ENCODE results near the gene PKIG.
"Not testable (repeated sequence)": the region's sequence is repeated elsewhere in the genome, so short reads cannot be mapped to it uniquely, and the experiment has no call there.

PKIG gene

DNA sequence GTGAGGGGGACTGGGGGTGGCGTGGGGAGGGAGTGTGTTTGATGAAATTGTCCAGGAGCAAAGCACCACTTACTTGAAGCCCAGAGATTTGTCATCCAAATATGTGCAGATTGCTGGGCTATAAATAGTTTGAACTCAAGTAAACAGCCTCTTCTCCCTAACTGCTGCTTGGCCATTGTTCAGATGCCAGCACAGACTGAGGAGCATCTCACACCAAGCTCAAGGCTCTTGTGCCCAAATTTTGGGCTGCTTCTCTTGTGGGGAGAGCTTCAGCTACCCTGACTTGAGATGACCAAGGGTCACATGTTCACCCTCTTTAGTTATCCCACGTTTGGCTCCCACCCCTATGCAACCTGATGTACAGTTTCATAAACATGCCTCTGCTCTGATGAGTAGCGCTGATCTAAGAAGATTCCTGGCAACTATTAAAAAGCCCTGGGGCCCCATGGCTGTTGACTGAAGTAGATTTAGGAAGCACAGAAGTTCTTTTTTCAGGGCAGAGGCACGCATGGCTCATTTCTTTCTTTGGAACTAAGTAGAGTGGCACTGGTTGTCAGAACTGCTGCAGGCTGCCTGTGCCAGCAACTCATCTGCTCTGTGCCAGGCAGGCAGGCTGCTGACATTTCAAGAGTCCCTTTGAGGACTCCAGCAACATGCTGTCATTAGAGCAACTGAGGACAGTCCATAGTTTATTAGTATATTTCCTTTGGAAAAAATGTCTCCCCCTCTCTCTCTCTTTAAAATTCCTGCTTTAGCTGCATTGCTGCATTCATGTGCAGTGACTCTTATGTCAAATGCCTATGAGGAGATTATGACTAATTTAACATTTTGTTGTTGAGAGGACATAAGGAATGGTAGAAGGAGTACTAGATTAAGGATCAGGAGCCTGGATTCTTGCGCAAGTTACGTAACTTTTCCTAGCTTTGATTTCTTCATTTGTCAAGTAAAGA is 9.6 kb upstream of the PKIG start:
- no peak for DNase-seq (ENCODE audit: low read depth)

DNA sequence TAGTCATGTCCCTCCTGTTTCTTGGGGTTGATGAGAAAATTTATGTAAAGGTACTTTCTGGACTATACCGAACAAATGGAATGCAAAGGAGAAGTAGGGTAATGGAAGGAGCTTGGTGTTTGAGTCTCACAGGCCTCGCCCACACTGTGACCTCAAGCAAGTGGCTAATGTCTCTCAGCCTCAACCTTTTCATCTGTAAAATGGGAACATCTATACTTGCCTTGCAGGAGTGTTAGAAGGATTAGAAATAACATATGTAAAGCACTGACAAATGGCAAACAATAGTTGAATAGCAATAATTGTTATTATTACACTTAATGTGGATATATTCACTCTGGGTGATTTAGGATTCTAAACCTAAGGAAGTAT is 8.9 kb upstream of the PKIG start:
- no peak for DNase-seq (ENCODE audit: low read depth)

DNA sequence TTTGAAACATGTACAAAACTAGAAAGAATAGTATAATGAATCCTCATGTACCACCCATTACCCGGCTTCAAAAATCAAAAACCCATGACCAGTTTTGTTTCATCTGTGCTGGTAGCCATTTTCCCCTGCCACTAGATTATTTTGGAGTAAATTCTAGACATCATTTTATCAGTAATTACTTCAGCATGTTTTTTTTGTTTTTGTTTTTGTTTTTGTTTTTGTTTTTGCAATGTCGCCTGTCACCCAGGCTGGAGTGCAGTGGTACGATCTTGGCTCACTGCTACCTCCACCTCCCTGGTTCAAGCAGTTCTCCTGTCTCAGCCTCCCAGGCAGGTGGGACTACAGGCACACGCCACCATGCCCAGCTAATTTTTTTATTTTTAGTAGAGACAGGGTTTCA is 8.0 kb upstream of the PKIG start:
- no peak for DNase-seq (ENCODE audit: low read depth)

DNA sequence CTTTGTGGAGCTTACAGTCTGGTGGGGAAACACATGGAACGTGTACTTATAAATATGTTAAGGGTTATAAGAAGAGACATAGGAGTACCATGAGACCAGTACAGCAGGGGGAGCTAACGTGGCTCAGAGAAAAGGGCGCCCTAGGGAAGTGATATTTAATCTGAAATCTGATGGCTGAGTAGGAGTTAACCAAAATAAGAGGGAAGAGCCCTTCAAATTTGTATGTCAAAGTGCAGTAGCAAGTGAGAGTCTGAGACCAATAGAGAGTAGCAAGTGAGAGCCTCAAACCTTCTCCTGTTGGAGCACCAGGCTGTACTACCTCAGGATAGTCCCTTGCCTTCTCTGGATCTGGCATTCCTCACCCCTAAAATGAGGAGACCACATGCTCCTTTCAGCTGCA is 6.1 kb upstream of the PKIG start:
- DNase-seq (ENCODE audit: low read depth) = no peak

DNA sequence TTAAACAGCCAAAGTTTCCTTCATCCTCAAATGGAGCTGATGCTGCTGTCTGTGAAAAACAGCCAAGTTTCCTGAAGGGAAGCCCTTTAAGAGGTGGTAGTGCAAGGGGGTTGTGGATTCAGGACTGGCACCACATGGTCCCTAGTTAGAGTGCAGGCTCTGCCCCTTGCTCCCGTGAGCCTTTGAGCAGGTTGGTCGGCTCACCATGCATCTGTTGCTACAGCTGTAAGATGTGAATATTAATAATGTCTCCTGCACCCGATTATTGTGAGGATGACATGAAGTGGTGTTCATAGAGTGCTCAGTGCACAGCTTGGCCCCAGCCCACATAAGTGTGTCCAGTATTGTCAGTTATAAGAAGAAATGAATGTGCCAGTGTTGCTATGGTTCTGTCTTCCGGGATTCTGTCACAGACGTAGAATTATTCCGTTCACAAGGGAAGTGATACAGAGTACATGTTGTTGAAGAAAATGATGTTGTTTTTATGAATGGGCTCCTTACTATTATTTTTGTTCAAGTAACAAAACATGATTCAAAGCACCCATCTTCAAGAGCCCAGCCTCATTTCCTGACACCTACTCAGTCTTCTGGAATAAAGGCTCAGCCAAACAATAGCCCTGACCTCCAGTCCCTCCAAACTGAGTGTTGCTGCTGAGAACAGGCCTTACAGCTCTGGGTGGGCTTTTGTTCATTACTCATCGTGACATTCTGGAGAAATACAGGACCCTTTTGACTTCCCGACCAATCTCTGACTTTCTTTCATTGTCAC is 2.9 kb upstream of the PKIG start:
- no peak for DNase-seq (ENCODE audit: low read depth)

DNA sequence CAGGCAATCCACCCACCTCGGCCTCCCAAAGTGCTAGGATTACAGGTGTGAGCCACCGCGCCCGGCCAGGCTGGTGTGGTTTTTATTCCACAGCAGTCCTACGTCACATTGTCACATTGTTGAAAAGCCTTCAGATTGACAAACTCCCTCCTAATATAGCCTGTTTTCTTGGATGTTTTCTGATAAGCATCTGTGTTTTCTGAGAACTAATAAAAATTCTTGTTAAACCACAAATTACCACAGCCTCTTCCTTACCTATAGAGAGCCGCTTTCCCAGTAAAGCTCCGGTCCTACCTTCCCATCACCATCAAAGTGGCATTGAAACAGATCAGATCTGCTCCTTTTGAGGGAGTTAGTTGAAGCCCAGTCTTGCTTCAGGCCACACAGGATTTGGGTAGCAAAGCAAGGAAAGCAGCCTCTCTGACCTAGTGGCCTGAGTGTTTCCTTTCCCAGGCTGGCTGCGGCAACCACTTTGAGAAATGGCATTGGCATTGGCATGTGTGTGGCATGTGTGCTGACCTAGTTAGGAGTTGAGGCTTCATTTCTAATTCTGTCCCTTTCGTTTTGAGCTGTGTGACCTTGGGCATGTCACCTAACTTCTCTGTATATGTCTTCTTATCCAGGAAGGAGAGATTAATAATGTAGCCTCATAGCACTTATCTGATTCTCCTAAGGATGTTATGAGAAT is 1.7 kb upstream of the PKIG start:
- no peak for DNase-seq (ENCODE audit: low read depth)

DNA sequence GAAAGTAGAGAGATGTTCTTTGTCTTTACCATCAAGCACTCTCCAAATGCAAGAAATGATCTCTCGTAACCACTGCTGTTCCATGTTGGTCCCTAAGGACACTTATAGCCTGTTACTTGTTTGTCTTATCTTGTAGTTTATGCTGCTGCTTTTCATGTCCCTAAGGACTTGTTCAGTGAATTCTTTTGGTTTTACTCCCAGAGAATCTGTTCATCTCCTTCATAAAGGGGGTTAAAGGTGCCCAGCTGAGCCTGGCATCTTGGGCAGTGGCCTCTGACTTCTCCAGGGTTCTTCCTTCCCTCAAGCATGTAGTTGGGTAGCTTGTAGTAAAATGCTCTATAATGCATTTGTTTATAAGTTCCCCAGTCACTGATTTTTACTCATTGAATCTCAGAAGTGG is 864 bp upstream of the PKIG start:
- no peak for DNase-seq (ENCODE audit: low read depth)

DNA sequence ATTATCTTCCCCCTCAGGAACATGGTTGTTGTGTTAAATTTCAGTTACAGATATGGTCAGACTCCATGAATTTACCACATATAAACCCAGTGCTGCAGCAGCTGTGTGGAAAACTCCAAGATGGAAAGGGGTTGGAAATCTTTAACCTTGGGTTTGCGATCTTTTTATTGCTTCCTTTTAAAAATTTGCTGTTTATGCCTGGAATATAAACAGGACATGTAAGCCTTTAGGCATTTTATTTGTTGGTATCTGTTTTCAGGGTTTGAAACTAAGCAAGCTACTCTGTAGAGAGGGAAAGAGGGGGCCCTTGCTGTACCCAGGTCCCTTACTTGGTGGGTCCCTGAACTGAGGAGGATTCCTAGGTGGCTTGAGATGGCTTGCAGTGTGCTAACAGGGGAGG is 778 bp downstream of the PKIG start:
- no peak for DNase-seq (ENCODE audit: low read depth)

DNA sequence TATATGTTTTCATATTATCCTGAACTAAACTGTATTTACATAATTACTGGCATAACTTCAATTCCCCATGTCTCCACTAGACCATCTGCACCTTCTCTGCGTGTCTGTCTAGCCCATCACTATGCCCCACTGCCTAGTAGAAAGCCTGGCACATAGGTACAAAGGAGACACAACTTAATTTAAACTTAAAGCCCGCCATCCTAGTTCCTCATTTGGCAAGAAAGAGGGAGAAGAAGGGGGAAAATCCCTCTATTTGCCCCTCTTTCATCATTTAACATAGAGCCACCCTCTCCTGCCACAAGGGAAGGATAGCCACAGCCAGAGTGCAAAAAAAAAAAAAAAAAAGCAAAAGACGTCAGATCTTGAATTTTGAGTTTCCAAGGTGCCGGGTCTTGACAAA is 1.8 kb downstream of the PKIG start:
- no peak for DNase-seq (ENCODE audit: low read depth)

DNA sequence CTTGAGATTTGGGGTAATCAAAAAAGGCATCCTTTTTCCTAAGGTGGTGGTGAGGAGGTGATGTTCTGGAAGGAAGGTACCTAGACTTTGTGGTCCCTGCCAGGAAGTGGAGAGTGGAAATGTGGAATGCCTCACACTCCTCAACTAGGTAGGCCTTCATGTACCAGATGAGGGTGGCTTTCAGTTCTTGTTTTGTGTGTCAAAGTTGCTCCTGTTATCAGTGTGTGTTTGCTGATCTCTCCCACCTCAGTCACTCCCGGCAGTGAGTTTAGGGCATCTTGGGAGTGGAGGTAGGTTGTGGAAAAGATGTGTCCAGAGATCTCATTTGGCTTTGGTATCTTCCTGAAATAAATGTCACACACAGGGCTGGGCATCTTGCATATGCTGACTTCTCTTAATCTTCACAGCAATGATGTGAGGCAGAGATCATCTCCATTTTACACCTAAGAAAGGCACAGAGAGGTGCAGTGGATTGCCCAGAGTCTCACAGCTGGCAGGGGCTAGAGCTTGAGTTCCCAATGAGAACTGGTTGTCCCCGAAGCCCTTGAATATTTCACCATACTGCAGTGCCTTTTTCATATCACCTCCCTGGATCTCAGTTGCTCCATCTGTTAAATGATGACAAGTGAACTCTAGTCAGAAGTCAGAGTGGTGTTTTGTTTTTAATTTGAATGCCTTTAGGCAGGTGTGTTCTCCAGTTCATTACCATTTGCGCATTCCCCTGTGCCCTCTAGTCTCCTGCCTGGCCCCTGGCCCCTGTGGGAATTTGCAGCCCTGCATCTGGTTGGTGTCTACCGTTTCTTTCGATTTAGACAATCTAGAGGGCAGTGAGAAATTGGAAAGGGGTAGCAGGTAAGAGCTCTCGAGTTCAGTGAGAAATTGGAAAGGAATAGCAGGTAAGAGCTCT is 2.9 kb downstream of the PKIG start:
- no peak for DNase-seq (ENCODE audit: low read depth)

DNA sequence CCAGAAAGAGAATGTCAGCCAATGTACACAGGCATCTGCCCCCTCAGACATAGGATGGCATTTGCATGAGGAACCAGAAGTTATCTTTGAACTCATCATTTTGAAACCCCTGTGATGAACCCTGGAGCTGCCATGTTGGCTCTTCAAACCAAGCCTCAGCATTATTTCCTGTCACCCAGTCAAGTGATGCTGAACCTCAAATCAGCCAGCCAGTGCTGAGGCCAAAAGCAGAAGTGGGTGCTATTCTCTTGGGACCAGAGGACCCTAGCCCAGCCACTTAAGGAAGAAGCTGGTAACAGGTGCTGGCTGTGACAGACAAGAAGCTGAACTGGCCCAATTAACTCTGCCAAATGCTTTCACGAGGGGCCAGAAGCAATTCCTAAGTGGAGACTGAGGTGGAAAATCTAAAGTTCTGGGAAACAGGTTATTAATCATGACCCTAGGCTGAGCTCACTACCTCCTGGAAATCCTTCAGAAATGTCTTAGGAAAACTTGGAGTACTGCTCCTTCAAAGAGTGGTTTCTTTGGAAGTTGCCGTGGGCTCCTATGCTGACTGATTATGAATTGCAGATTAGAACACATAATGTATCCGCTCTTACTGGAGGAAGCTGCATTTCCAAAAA is 4.0 kb downstream of the PKIG start:
- no peak for DNase-seq (ENCODE audit: low read depth)

DNA sequence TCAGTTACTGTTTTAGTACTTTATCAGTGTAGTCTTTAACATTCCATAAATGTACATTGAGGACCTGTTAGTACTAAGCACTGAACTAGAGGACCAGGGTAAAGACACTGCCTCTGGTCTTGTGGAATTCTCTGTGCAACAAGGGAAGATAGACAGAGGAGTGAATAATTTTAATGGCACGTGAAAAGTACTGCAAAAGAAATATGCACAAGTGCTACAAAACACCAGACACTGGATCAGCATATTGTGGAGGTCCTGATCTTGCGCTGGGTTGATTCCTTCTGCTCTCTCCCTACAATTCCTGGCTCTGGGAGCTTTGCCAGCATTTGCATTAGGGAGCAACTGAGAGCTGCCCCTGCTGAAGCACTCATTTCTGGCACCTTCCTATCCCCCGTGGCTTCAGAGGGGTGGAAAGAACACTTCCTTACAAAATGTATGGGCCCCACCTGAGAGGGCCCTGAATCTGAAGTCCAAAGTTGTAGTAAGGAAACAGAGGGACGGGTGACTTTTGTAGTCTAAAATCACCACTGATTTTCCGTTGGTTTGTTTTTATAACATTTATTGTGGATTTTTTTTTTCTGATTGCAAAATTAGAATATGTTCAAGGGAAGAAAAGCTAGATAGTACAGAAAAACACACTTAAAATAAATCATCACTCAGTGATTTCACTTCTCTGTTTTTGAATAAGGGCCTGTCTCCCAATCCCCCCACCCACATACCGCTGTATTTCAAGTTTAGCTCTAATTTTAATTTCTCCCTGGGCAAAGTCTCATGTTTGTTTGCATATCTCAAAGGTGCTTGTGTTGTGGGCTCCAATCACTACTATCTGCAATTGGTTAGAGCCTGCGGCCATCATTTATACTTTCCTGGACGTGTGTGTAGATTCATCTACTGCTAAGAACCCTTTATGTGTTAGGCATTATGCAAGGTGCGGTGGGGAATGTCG is 4.9 kb downstream of the PKIG start:
- DNase-seq (ENCODE audit: low read depth) = no peak

DNA sequence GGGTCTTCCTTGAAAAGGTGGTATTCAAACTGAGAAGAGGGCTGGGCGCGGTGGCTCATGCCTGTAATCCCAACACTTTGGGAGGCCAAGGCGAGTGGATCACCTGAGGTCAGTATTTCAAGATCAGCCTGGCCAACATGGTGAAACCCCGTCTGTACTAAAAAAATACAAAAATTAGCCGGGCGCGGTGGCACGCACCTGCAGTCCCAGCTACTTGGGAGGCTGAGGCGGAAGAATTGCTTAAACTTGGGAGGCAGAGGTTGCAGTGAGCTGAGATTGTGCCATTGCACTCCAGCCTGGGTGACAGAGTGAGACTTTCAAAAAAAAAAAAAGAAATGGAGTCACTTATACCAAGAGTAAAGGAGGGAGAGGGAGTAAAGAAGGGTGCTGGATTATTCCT is 5.9 kb downstream of the PKIG start:
- DNase-seq (ENCODE audit: low read depth) = not testable (repeated sequence)

DNA sequence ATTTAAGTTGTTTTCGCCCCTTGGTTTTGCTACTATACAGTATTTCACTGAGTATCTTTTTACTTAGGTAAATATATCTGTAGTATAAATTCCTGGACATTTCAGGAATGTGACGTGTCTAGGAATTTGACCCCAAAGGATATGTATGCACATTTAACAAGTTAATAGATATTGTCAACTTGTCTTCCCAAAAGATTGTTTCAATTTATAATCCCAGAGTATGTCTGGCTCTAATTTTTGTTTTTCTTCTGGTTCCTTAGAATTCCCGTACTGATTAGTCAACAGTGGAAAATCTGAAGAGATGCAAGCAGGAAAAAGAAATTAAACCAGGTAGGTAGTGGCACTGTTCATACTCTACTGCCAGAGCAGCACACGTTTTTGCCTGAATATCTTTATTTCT is 7.2 kb downstream of the PKIG start:
- DNase-seq (ENCODE audit: low read depth) = no peak

DNA sequence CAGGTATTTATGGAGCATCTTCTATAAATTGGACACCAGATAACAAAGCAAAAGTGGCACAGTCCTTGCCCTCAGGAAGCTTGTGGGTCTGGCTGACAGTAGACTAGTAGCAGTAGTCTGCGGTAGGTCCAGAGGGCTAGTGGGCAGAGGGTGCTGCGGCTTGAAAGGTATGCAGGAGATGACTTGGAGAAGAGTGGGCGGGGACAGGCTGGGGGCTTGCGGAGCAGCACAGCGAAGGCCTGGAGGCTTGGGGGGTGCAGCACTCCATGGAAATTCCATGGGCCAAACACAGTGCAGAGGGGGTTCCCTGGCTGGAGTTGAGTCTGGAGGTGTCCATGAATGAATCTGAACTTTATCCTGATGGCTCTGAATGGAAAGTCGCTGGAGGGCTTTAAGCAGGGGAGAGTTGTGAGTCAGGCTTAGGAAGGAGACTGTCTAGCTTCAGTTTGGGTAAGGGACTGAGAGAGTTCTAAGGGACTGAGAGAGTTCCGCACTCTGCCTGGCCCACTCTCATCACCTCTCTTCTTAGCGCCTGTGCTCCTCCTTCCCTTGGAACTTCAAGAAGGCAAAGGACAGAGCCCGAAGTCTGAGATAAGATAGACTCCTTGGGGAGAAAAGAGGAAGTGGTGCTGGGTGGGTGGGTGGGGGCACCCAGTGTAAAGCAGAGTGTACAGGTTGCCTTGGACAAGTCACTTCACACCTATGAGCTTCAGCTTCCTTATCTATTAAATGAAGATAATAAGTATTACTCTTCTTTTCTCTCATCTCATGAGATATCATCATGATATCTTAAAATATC is 8.8 kb downstream of the PKIG start:
- no peak for DNase-seq (ENCODE audit: low read depth)

DNA sequence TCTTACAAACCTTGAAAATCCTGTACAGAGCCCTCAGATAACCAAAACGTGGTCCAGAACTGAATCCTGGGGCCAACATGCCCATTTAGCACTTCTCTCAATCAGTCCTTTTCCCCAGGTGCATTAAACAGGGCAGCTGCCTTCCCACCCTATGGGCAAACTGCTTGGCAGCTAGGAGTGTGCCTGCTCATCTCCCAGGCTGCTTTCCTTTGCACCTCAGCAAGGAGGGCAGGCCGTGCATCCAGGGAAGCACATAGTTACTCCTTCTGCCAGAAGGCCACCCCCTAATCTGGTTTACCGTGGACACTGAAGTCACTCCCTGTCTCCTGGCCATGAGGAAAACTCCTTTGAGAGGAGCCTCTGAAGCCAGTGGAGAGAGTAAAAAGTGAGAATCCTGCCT is 10.0 kb downstream of the PKIG start:
- DNase-seq (ENCODE audit: low read depth) = no peak

DNA sequence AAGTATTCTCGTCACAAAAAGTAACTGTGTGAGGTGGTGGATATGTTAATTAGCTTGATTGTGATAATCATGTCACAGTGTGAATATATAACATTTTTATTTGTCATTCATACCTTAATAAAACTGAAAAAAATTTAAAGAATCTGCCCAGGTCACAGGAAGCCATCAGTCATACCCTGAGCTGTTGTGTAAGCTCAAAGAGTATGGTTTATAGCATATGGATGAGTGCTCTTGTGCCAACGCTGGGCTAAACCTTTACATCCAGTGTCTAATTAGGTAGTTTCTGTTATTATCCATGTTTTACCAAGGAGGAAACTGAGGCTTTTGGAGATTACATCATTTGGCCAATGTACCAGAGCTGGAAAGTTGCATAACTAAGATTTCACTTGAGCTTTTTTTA is 11.4 kb downstream of the PKIG start:
- DNase-seq (ENCODE audit: low read depth) = no peak

DNA sequence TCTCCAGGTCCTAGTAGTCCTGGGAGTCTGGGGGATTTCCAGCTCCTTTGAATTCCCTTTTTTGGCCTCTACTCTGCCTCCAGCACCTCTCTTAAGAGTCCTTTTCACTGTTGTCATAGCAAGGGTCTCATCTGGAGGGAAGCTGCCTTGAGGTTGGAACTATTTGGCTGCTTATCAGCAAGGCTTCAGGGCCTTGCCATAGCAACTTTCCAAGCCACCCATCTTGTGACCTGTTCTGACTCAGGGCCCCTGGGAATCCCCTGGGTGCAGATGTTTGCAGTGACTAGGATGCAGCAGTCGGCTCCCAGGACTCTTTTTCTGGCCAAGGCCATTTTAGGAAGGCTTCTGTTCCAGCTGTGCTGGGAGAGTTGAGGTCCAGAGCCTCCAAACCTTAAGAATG is 12.4 kb downstream of the PKIG start:
- no peak for DNase-seq (ENCODE audit: low read depth)

DNA sequence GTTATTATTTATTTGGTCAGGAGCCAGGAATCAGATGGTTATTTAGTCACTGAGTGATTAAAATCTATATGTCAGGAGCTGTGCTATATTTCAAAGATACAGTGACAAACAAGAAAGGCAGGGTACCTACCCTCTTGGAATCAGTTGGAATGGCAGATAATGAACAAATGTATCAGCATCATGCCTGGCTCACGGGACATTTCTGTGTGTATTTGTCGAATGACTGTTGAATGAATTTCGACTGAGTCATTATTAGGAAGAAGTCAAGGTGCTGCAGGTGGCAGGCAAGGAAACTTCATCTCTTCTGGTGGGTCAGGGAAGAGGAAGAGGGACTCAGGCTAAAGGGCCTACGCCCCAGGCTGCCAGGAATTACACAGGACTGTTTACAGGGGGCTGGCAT is 13.6 kb downstream of the PKIG start:
- DNase-seq (ENCODE audit: low read depth) = no peak

Data from activated T-cell treated with anti-CD3 and anti-CD28 coated beads for 48 hours (primary cell).